Measurements from ENCODE around the gene EARS2. TPM values are rescaled to one million over a fixed set of nuclear protein-coding genes. Genes with fewer than 3 reads are reported as not detected.
"Not testable (repeated sequence)": the region's sequence is repeated elsewhere in the genome, so short reads cannot be mapped to it uniquely, and the experiment has no call there.

EARS2 gene
- total and polyA plus RNA-seq, 2 donors (not counting 1 experiment from before 2014, with no cell fraction given), result 27.3 to 40.3 TPM

DNA sequence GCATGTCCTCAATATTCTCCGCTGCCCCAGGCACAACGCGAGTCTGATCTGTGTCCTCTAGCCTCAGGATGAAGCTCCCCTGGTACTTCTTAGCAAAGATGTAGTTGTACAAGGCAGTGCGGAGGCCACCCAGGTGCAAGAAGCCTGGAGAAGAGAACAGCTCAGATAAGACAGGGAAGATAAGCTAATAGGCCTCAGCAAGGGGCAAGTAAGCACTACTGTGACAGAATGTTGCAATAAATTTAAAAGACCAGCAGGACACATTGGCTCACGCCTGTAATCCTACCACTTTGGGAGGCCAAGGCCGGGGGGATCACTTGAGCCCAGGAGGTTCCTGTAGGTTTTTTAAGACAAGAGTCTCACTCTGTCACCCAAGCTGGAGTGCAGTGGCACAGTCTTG lies 5.0 kb downstream of the EARS2 start:
- no peaks in the 10 kb centered on the region for H4K20me1 ChIP-seq (ENCODE audit: control insufficient read depth, extremely low read depth, insufficient read depth, low read length)
- H3K9me3 ChIP-seq (ENCODE audit: control insufficient read depth, insufficient read depth, low read depth, low read length), result no peaks in the 10 kb centered on the region
- H3K79me2 ChIP-seq (ENCODE audit: control insufficient read depth, insufficient read depth, low read length), result no peaks in the 10 kb centered on the region
- no peaks in the 10 kb centered on the region for H3K4me1 ChIP-seq (ENCODE audit: control insufficient read depth, extremely low read depth, insufficient read depth, low read length)
- peaks cover 7% of the 10 kb centered on the region for H3K36me3 ChIP-seq (ENCODE audit: control insufficient read depth, insufficient read depth, low read length)
- H3K27ac ChIP-seq (ENCODE audit: insufficient read depth, low read length), result no peak overlapping the region
- no peak for TF ChIP-seq EZH2 (IDR thresholded peaks at IDR 0.05; ENCODE audit: low read length, missing control alignments)
- TF ChIP-seq, protein P1, sequence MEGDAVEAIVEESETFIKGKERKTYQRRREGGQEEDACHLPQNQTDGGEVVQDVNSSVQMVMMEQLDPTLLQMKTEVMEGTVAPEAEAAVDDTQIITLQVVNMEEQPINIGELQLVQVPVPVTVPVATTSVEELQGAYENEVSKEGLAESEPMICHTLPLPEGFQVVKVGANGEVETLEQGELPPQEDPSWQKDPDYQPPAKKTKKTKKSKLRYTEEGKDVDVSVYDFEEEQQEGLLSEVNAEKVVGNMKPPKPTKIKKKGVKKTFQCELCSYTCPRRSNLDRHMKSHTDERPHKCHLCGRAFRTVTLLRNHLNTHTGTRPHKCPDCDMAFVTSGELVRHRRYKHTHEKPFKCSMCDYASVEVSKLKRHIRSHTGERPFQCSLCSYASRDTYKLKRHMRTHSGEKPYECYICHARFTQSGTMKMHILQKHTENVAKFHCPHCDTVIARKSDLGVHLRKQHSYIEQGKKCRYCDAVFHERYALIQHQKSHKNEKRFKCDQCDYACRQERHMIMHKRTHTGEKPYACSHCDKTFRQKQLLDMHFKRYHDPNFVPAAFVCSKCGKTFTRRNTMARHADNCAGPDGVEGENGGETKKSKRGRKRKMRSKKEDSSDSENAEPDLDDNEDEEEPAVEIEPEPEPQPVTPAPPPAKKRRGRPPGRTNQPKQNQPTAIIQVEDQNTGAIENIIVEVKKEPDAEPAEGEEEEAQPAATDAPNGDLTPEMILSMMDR (conservative IDR thresholded peaks at IDR 0.05 in 1 of 2, IDR thresholded peaks at IDR 0.05 in 1 of 2; ENCODE audit: low read depth in 1 of 2, low read length in 2 of 2), result no peak
- no peak overlapping the region for H2AFZ ChIP-seq (ENCODE audit: low read length)
- H3K9ac ChIP-seq (ENCODE audit: insufficient read depth, low read length), result no peak overlapping the region
- no peak for DNase-seq (ENCODE audit: low read depth in 2 of 2)
- H3K4me3 ChIP-seq (replicated peaks in 1 of 4; ENCODE audit: control extremely low read depth in 1 of 4, insufficient read depth in 1 of 4, low read depth in 3 of 4, low read length in 4 of 4), result no peak overlapping the region
- no peaks in the 10 kb centered on the region for H3K27me3 ChIP-seq (ENCODE audit: control insufficient read depth, insufficient read depth, low read length)
- no peak overlapping the region for H3K4me2 ChIP-seq (ENCODE audit: extremely low read depth, insufficient read depth, low read length)

DNA sequence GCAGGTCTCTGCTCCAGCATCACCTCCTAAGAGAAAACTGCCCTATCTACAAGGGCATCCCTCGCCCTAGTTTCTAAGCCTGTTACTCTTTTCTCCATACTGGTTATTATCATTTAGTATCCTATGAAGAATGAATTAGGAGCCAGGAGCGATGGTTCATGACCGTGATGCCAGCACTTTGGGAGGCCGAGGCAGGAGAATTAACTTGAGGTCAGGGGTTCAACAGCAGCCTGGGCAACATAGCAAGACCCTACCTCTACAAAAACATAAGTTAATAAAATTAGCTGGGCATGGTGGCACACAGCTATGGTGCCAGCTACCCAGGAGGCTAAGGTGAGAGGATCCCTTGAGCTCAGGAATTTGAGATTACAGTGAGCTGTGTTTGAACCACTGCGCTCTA lies 7.2 kb downstream of the EARS2 start:
- Histone ChIP-seq H3K4me3 (replicated peaks in 1 of 4; ENCODE audit: control extremely low read depth in 1 of 4, insufficient read depth in 1 of 4, low read depth in 3 of 4, low read length in 4 of 4) (no peak overlapping the region), H3K4me1 (ENCODE audit: control insufficient read depth, extremely low read depth, insufficient read depth, low read length) (no peaks in the 10 kb centered on the region), H3K4me2 (ENCODE audit: extremely low read depth, insufficient read depth, low read length) (no peak overlapping the region), H3K9ac (ENCODE audit: insufficient read depth, low read length) (no peak overlapping the region), H2AFZ (ENCODE audit: low read length) (no peak overlapping the region), H3K36me3 (ENCODE audit: control insufficient read depth, insufficient read depth, low read length) (peaks cover 7% of the 10 kb centered on the region), H3K27ac (ENCODE audit: insufficient read depth, low read length) (no peak overlapping the region), H3K9me3 (ENCODE audit: control insufficient read depth, insufficient read depth, low read depth, low read length) (no peaks in the 10 kb centered on the region), H4K20me1 (ENCODE audit: control insufficient read depth, extremely low read depth, insufficient read depth, low read length) (no peaks in the 10 kb centered on the region), H3K79me2 (ENCODE audit: control insufficient read depth, insufficient read depth, low read length) (no peaks in the 10 kb centered on the region), H3K27me3 (ENCODE audit: control insufficient read depth, insufficient read depth, low read length) (no peaks in the 10 kb centered on the region)
- TF ChIP-seq, protein P1 (conservative IDR thresholded peaks at IDR 0.05 in 1 of 2, IDR thresholded peaks at IDR 0.05 in 1 of 2; ENCODE audit: low read depth in 1 of 2, low read length in 2 of 2), result no peak
- no peak for TF ChIP-seq EZH2 (IDR thresholded peaks at IDR 0.05; ENCODE audit: low read length, missing control alignments)
- DNase-seq (ENCODE audit: low read depth in 2 of 2), result no peak

DNA sequence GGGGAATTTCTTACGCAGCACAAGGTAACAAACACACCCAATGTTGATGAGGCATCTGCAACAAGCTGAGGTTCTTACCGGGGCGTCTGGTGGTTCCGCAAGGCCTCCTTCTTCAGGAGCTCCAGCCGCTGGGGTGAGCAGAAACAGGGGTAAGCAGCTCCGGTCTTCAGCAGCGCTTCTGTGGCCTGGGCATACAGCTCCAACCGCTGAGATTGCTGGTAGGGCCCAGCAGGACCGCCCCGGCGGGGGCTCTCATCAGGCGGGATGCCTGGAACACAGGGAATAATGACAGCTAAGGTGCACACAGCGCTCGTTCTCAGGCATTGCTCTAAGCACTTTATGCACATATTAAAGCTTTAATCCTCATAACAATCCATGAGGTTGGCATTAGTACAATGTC lies 12.7 kb downstream of the EARS2 start:
- Histone ChIP-seq H3K27me3 (ENCODE audit: control insufficient read depth, insufficient read depth, low read length) (no peaks in the 10 kb centered on the region), H4K20me1 (ENCODE audit: control insufficient read depth, extremely low read depth, insufficient read depth, low read length) (no peaks in the 10 kb centered on the region), H3K4me2 (ENCODE audit: extremely low read depth, insufficient read depth, low read length) (no peak overlapping the region), H3K27ac (ENCODE audit: insufficient read depth, low read length) (no peak overlapping the region), H3K4me1 (ENCODE audit: control insufficient read depth, extremely low read depth, insufficient read depth, low read length) (no peaks in the 10 kb centered on the region), H3K9me3 (ENCODE audit: control insufficient read depth, insufficient read depth, low read depth, low read length) (no peaks in the 10 kb centered on the region), H3K79me2 (ENCODE audit: control insufficient read depth, insufficient read depth, low read length) (no peaks in the 10 kb centered on the region), H2AFZ (ENCODE audit: low read length) (no peak overlapping the region), H3K9ac (ENCODE audit: insufficient read depth, low read length) (no peak overlapping the region), H3K4me3 (replicated peaks in 1 of 4; ENCODE audit: control extremely low read depth in 1 of 4, insufficient read depth in 1 of 4, low read depth in 3 of 4, low read length in 4 of 4) (no peak overlapping the region), H3K36me3 (ENCODE audit: control insufficient read depth, insufficient read depth, low read length) (peaks cover 5% of the 10 kb centered on the region)
- DNase-seq (ENCODE audit: low read depth in 2 of 2), result no peak
- TF ChIP-seq EZH2 (IDR thresholded peaks at IDR 0.05; ENCODE audit: low read length, missing control alignments), result no peak
- TF ChIP-seq, protein P1 (conservative IDR thresholded peaks at IDR 0.05 in 1 of 2, IDR thresholded peaks at IDR 0.05 in 1 of 2; ENCODE audit: low read depth in 1 of 2, low read length in 2 of 2), result no peak

DNA sequence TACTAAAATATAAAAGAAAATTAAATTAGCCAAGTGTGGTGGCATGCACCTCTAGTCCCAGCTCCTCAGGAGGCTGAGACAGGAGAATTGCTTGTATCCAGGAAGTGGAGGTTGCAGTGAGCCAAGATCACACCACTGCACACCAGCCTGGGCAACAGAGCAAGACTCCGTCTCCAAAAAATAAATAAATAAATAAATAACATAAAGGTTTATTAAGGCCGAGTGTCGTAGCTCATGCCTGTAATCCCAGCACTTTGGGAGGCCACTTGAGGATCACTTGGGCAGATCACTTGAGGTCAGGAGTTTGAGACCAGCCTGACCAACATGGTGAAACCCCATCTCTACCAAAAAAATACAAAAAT lies 16.4 kb downstream of the EARS2 start:
- H3K4me2 ChIP-seq (ENCODE audit: extremely low read depth, insufficient read depth, low read length); H3K9me3 ChIP-seq (ENCODE audit: control insufficient read depth, insufficient read depth, low read depth, low read length); H3K36me3 ChIP-seq (ENCODE audit: control insufficient read depth, insufficient read depth, low read length); H4K20me1 ChIP-seq (ENCODE audit: control insufficient read depth, extremely low read depth, insufficient read depth, low read length); H3K4me1 ChIP-seq (ENCODE audit: control insufficient read depth, extremely low read depth, insufficient read depth, low read length); H3K27me3 ChIP-seq (ENCODE audit: control insufficient read depth, insufficient read depth, low read length); H3K79me2 ChIP-seq (ENCODE audit: control insufficient read depth, insufficient read depth, low read length); H3K27ac ChIP-seq (ENCODE audit: insufficient read depth, low read length); H3K9ac ChIP-seq (ENCODE audit: insufficient read depth, low read length); H2AFZ ChIP-seq (ENCODE audit: low read length); H3K4me3 ChIP-seq (replicated peaks in 1 of 4; ENCODE audit: control extremely low read depth in 1 of 4, insufficient read depth in 1 of 4, low read depth in 3 of 4, low read length in 4 of 4); DNase-seq (ENCODE audit: low read depth in 2 of 2): not testable (repeated sequence)

All from fibroblast of lung (primary cell).